ENCODE results near the gene RFC2.
"Not testable (repeated sequence)": the region's sequence is repeated elsewhere in the genome, so short reads cannot be mapped to it uniquely, and the experiment has no call there.

RFC2 gene

GRCh38 chr7:74246497-74246896 lies 7.7 kb downstream of the RFC2 start:
- DNase-seq: no peak

GRCh38 chr7:74242122-74242443 lies 12.1 kb downstream of the RFC2 start:
- DNase-seq: no peak

- DNase-seq: no peak
Observed at GRCh38 chr7:74240482-74240881, 13.7 kb downstream of the RFC2 start.

GRCh38 chr7:74236284-74236683 lies 17.9 kb downstream of the RFC2 start:
- no peak for DNase-seq

- DNase-seq: no peak
Observed at GRCh38 chr7:74235518-74236268, 18.5 kb downstream of the RFC2 start.

GRCh38 chr7:74233655-74234285 lies 20.4 kb downstream of the RFC2 start:
- DNase-seq: no peak

- DNase-seq: no peak
Observed at GRCh38 chr7:74231232-74231590, 23.0 kb downstream of the RFC2 start.

GRCh38 chr7:74230446-74231231 lies 23.6 kb downstream of the RFC2 start:
- no peak for DNase-seq

GRCh38 chr7:74228951-74229900 lies 25.0 kb downstream of the RFC2 start:
- no peak for DNase-seq

GRCh38 chr7:74226633-74227032 lies 27.6 kb downstream of the RFC2 start:
- DNase-seq: no peak

- DNase-seq: no peak
Observed at GRCh38 chr7:74225400-74225799, 28.8 kb downstream of the RFC2 start.

- DNase-seq: not testable (repeated sequence)
Observed at GRCh38 chr7:74224907-74225306, 29.3 kb downstream of the RFC2 start.

- DNase-seq: no peak
Observed at GRCh38 chr7:74224511-74224832, 29.7 kb downstream of the RFC2 start.

GRCh38 chr7:74223711-74224510 lies 30.3 kb downstream of the RFC2 start:
- no peak for DNase-seq

GRCh38 chr7:74222851-74223710 lies 31.1 kb downstream of the RFC2 start:
- DNase-seq: no peak

GRCh38 chr7:74221713-74222112 lies 32.5 kb downstream of the RFC2 start:
- no peak for DNase-seq

GRCh38 chr7:74220229-74220628 lies 34.0 kb downstream of the RFC2 start:
- DNase-seq: no peak

- DNase-seq: no peak
Observed at GRCh38 chr7:74219416-74219815, 34.8 kb downstream of the RFC2 start.

- DNase-seq: no peak
Observed at GRCh38 chr7:74218343-74218698, 35.9 kb downstream of the RFC2 start.

- DNase-seq: no peak
Observed at GRCh38 chr7:74217455-74218342, 36.5 kb downstream of the RFC2 start.
